Measurements from ENCODE around the gene ZNF674.

DNA sequence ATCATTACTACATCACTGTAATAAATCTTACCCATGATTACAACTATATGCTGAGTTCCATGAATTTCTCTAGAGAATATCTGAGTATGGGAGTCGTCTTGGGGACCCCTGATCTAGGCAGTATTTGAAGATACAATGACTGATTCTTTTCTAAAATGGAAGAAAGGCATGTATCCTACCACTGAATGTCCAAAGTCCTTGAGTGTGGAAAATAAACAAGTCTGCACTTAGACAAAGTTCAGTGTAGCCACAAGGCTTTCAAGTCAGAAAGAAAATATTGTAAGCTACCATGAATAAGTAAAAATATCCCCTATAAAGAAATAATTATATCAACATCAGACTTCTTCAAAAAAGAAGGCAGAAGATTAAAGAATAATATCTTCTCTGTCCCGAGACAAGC is 42.4 kb downstream of the ZNF674 start:
- TF ChIP-seq, protein P1, sequence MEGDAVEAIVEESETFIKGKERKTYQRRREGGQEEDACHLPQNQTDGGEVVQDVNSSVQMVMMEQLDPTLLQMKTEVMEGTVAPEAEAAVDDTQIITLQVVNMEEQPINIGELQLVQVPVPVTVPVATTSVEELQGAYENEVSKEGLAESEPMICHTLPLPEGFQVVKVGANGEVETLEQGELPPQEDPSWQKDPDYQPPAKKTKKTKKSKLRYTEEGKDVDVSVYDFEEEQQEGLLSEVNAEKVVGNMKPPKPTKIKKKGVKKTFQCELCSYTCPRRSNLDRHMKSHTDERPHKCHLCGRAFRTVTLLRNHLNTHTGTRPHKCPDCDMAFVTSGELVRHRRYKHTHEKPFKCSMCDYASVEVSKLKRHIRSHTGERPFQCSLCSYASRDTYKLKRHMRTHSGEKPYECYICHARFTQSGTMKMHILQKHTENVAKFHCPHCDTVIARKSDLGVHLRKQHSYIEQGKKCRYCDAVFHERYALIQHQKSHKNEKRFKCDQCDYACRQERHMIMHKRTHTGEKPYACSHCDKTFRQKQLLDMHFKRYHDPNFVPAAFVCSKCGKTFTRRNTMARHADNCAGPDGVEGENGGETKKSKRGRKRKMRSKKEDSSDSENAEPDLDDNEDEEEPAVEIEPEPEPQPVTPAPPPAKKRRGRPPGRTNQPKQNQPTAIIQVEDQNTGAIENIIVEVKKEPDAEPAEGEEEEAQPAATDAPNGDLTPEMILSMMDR (IDR thresholded peaks at IDR 0.05) = no peak
- no peak for TF ChIP-seq POLR2A (IDR thresholded peaks at IDR 0.05)
